Breast epithelium (tissue), 3 donors: ENCODE results near the gene SIM2.

Experiments
- POLR2A ChIP-seq: fragments of 450-650 bp; IDR thresholded peaks from one replicate; pipeline ENCODE4 v1.6.1; 2016; ENCODE audit warnings: antibody characterized with exemption, mild to moderate bottlenecking, moderate library complexity
- POLR2AphosphoS5 ChIP-seq, 3 donors: sonication (generic); formaldehyde crosslinking; IDR thresholded peaks; one replicate each; pipeline ENCODE4 v1.6.1; 2017; ENCODE audit warnings: antibody characterized with exemption in 3 of 3
- TF ChIP-seq, protein P1 (sequence below), 3 donors: fragments of 450-650 bp; IDR thresholded peaks; one replicate each; pipeline ENCODE4 v1.5.1; 2016 to 2017; ENCODE audit warnings: antibody characterized with exemption in 3 of 3, mild to moderate bottlenecking in 3 of 3, moderate library complexity in 3 of 3

- TF ChIP-seq, protein P1, sequence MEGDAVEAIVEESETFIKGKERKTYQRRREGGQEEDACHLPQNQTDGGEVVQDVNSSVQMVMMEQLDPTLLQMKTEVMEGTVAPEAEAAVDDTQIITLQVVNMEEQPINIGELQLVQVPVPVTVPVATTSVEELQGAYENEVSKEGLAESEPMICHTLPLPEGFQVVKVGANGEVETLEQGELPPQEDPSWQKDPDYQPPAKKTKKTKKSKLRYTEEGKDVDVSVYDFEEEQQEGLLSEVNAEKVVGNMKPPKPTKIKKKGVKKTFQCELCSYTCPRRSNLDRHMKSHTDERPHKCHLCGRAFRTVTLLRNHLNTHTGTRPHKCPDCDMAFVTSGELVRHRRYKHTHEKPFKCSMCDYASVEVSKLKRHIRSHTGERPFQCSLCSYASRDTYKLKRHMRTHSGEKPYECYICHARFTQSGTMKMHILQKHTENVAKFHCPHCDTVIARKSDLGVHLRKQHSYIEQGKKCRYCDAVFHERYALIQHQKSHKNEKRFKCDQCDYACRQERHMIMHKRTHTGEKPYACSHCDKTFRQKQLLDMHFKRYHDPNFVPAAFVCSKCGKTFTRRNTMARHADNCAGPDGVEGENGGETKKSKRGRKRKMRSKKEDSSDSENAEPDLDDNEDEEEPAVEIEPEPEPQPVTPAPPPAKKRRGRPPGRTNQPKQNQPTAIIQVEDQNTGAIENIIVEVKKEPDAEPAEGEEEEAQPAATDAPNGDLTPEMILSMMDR (IDR thresholded peaks at IDR 0.05) = no peak
- no peak for TF ChIP-seq POLR2A
- no peak for TF ChIP-seq POLR2AphosphoS5 (IDR thresholded peaks at IDR 0.05)
Measured at GRCh38 chr21:36656138-36656537, 42.8 kb upstream of the SIM2 start.
